H9 (cell line): ENCODE data around the gene CDK9. TPM values are rescaled to one million over a fixed set of nuclear protein-coding genes. Genes with fewer than 3 reads are reported as not detected.

Experiments used
- DNase-seq: peaks from one replicate; pipeline ENCODE4 v3.0.0-alpha.2; 2017
- H2AFZ ChIP-seq: one replicate; pipeline ENCODE4 v1.6.1; 2013; ENCODE audit warnings: mild to moderate bottlenecking, low read length, control low read depth, moderate library complexity
- H2AK5ac ChIP-seq: 2 replicates; pipeline ENCODE4 v1.6.1; 2013; ENCODE audit warnings: low read length, control low read depth, mixed read lengths; ENCODE audit not compliant: insufficient read length
- H2BK120ac ChIP-seq: one replicate; pipeline ENCODE4 v1.6.1; 2013; ENCODE audit warnings: low read depth, mild to moderate bottlenecking, low read length, control low read depth, inconsistent platforms; ENCODE audit not compliant: poor library complexity, severe bottlenecking
- H2BK12ac ChIP-seq: 2 replicates; pipeline ENCODE4 v1.6.1; 2013; ENCODE audit warnings: low read length, control low read depth, mixed read lengths, low read depth; ENCODE audit not compliant: insufficient read length
- H2BK15ac ChIP-seq: 2 replicates; pipeline ENCODE4 v1.6.1; 2013; ENCODE audit warnings: low read depth, low read length, control low read depth
- H2BK20ac ChIP-seq: one replicate; pipeline ENCODE4 v1.6.1; 2013; ENCODE audit warnings: low read depth, mild to moderate bottlenecking, low read length, control low read depth, inconsistent platforms; ENCODE audit not compliant: poor library complexity, severe bottlenecking
- H2BK5ac ChIP-seq: 2 replicates; pipeline ENCODE4 v1.6.1; 2013; ENCODE audit warnings: low read length, control low read depth, mixed read lengths; ENCODE audit not compliant: insufficient read length
- H3K14ac ChIP-seq: 2 replicates; pipeline ENCODE4 v1.6.1; 2013; ENCODE audit warnings: low read length, control low read depth; ENCODE audit not compliant: insufficient read depth
- H3K18ac ChIP-seq: 2 replicates; pipeline ENCODE4 v1.6.1; 2013; ENCODE audit warnings: low read depth, mild to moderate bottlenecking, mixed read lengths, low read length, control low read depth; ENCODE audit not compliant: insufficient read length
- H3K23ac ChIP-seq: 2 replicates; pipeline ENCODE4 v1.6.1; 2013; ENCODE audit warnings: low read length, control low read depth, mixed read lengths, low read depth; ENCODE audit not compliant: insufficient read length
- H3K23me2 ChIP-seq: 2 replicates; pipeline ENCODE4 v1.6.1; 2013; ENCODE audit warnings: low read depth, mild to moderate bottlenecking, mixed read lengths, low read length, control low read depth; ENCODE audit not compliant: insufficient read length, poor library complexity, severe bottlenecking
- H3K27ac ChIP-seq: 2 replicates; pipeline ENCODE4 v1.5.1; 2013; ENCODE audit warnings: low read length, control low read depth, mixed read lengths, low read depth; ENCODE audit not compliant: insufficient read length
- H3K27me3 ChIP-seq: 2 replicates; pipeline ENCODE4 v1.6.1; 2013; ENCODE audit warnings: low read length, control low read depth, inconsistent platforms; ENCODE audit not compliant: insufficient read depth
- H3K4ac ChIP-seq: 2 replicates; pipeline ENCODE4 v1.6.1; 2013; ENCODE audit warnings: low read depth, mild to moderate bottlenecking, control low read depth, inconsistent platforms, low read length, moderate library complexity
- H3K4me1 ChIP-seq: 2 replicates; pipeline ENCODE4 v1.6.1; 2013; ENCODE audit warnings: low read length, control low read depth, inconsistent platforms; ENCODE audit not compliant: insufficient read depth
- H3K4me2 ChIP-seq: 2 replicates; pipeline ENCODE4 v1.6.1; 2013; ENCODE audit warnings: low read length, control low read depth, mixed read lengths; ENCODE audit not compliant: insufficient read length, insufficient read depth
- H3K56ac ChIP-seq: 2 replicates; pipeline ENCODE4 v1.6.1; 2013; ENCODE audit warnings: low read depth, mild to moderate bottlenecking, mixed read lengths, low read length, control low read depth; ENCODE audit not compliant: insufficient read length
- H3K79me1 ChIP-seq: 2 replicates; pipeline ENCODE4 v1.6.1; 2013; ENCODE audit warnings: low read depth, mild to moderate bottlenecking, moderate library complexity, low read length, control low read depth, inconsistent platforms; ENCODE audit not compliant: insufficient read depth, poor library complexity, severe bottlenecking
- H3K79me2 ChIP-seq: 2 replicates; pipeline ENCODE4 v1.6.1; 2013; ENCODE audit warnings: low read length, control low read depth, inconsistent platforms; ENCODE audit not compliant: insufficient read depth
- H3K9ac ChIP-seq: 2 replicates; pipeline ENCODE4 v1.6.1; 2013; ENCODE audit warnings: low read length, control low read depth, mixed read lengths; ENCODE audit not compliant: insufficient read length; ENCODE audit errors: extremely low read depth
- H3K9me3 ChIP-seq: one replicate; pipeline ENCODE4 v1.6.1; 2013; ENCODE audit warnings: low read depth, low read length, inconsistent platforms; ENCODE audit not compliant: control insufficient read depth
- H3T11ph ChIP-seq: one replicate; pipeline ENCODE4 v1.6.1; 2013; ENCODE audit warnings: mild to moderate bottlenecking, low read length, control low read depth, inconsistent platforms
- H4K20me1 ChIP-seq: one replicate; pipeline ENCODE4 v1.6.1; 2013; ENCODE audit not compliant: control insufficient read depth, insufficient read length, insufficient read depth
- H4K5ac ChIP-seq: 2 replicates; pipeline ENCODE4 v1.6.1; 2013; ENCODE audit warnings: low read depth, mild to moderate bottlenecking, mixed read lengths, low read length, control low read depth; ENCODE audit not compliant: insufficient read length
- H4K8ac ChIP-seq: replicated peaks from 2 replicates; pipeline ENCODE4 v1.6.1; 2013; ENCODE audit warnings: low read length, control low read depth, mixed read lengths, low read depth; ENCODE audit not compliant: insufficient read length
- H4K91ac ChIP-seq: 2 replicates; pipeline ENCODE4 v1.6.1; 2013; ENCODE audit warnings: low read depth, mild to moderate bottlenecking, moderate library complexity, mixed read lengths, low read length, control low read depth; ENCODE audit not compliant: insufficient read length
- H3K27ac Mint-ChIP-seq, 3 experiments: 2 replicates in 2 of 3; 3 replicates in 1 of 3; pipeline ENCODE4 v1.8.0; 2020 to 2021; ENCODE audit warnings: mixed read lengths in 3 of 3, mild to moderate bottlenecking in 1 of 3, moderate library complexity in 1 of 3
- H3K27me3 Mint-ChIP-seq: 2 replicates; pipeline ENCODE4 v1.8.0; 2021; ENCODE audit warnings: low read depth, mild to moderate bottlenecking, moderate library complexity, mixed read lengths
- H3K36me3 Mint-ChIP-seq, 3 experiments: 2 replicates in 2 of 3; 3 replicates in 1 of 3; pipeline ENCODE4 v1.8.0; 2020 to 2021; ENCODE audit warnings: low read depth in 3 of 3, mixed read lengths in 3 of 3; ENCODE audit not compliant: insufficient read depth in 1 of 3
- H3K4me1 Mint-ChIP-seq, 2 experiments: 2 replicates each; pipeline ENCODE4 v1.8.0; 2020; ENCODE audit warnings: mixed read lengths in 2 of 2
- H3K4me3 Mint-ChIP-seq, 2 experiments: 2 replicates in 1 of 2; 3 replicates in 1 of 2; pipeline ENCODE4 v1.8.0; 2020 to 2021; ENCODE audit warnings: mild to moderate bottlenecking in 2 of 2, mixed read lengths in 2 of 2, moderate library complexity in 1 of 2
- H3K9me3 Mint-ChIP-seq, 2 experiments: 2 replicates in 1 of 2; 3 replicates in 1 of 2; pipeline ENCODE4 v1.8.0; 2020; ENCODE audit warnings: mild to moderate bottlenecking in 2 of 2, mixed read lengths in 2 of 2, moderate library complexity in 1 of 2
- CTCF ChIP-seq: fragments of 200-600 bp; sonication (generic); conservative IDR thresholded peaks from 3 replicates; pipeline ENCODE4 v1.8.0; 2021; ENCODE audit warnings: antibody characterized with exemption, mild to moderate bottlenecking
- WGBS: extraction: QIAGEN DNeasy Blood & Tissue Kit; methylation state at CpG from one replicate; pipeline ENCODE4 v1.1.7; 2013; ENCODE audit warnings: missing lambda C conversion rate, low lambda C conversion rate, mixed read lengths; ENCODE audit not compliant: insufficient read length; ENCODE audit errors: extremely low coverage; 5-methylcytosine and 5-hydroxymethylcytosine counted together
- total RNA-seq: library from RNA; stranded (reverse); gene quantifications from 2 replicates; pipeline ENCODE4 v1.2.1, GENCODE V29; 2021

The CDK9 gene
- total RNA-seq, 1 experiment from 2014 or later: 85.7 TPM

GRCh38 chr9:127829205-127829906, 43.5 kb downstream of the CDK9 start:
- no peak overlapping the region for H3K23ac ChIP-seq
- no peaks in the 10 kb centered on the region for H3K79me1 ChIP-seq
- no peak overlapping the region for H3K4ac ChIP-seq
- no peak overlapping the region for H4K8ac ChIP-seq
- no CpG with 5 or more reads among the region's 6 CpGs for WGBS
- no peaks in the 10 kb centered on the region for H4K20me1 ChIP-seq
- no peak overlapping the region for H2AK5ac ChIP-seq
- no peak overlapping the region for H2BK12ac ChIP-seq
- H3T11ph ChIP-seq: no peak overlapping the region
- H3K14ac ChIP-seq: no peak overlapping the region
- TF ChIP-seq CTCF: no peak
- H2BK120ac ChIP-seq: no peak overlapping the region
- Mint-ChIP-seq H3K9me3 (no peaks in the 10 kb centered on the region), H3K27ac (no peak overlapping the region; a peak in 2 of 7 replicates), H3K4me3 (no peak overlapping the region), H3K36me3 (no peaks in the 10 kb centered on the region; a peak in 1 of 7 replicates), H3K27me3 (peaks cover 24% of the 10 kb centered on the region), H3K4me1 (peaks cover 23 to 43% of the 10 kb centered on the region in 2 experiments)
- H3K56ac ChIP-seq: no peak overlapping the region
- H3K4me2 ChIP-seq: no peak overlapping the region
- H3K27ac ChIP-seq: no peak overlapping the region
- H3K79me2 ChIP-seq: no peaks in the 10 kb centered on the region
- H4K91ac ChIP-seq: no peak overlapping the region
- H2BK20ac ChIP-seq: no peak overlapping the region
- no peak overlapping the region for H3K18ac ChIP-seq
- H3K23me2 ChIP-seq: peaks cover 7% of the 10 kb centered on the region
- no peaks in the 10 kb centered on the region; the same call in 1 of the 2 replicates for H3K4me1 ChIP-seq
- no peak overlapping the region for H2AFZ ChIP-seq
- H4K5ac ChIP-seq: no peak overlapping the region
- H3K9ac ChIP-seq: no peak overlapping the region
- 0 out of 2 replicates have a peak, but pooled peaks cover 2% of the 10 kb centered on the region for H3K27me3 ChIP-seq
- no peak overlapping the region for H2BK15ac ChIP-seq
- H3K9me3 ChIP-seq: no peaks in the 10 kb centered on the region
- no peak overlapping the region for H2BK5ac ChIP-seq
- no peak for DNase-seq
